K562 (cell line): Measurements from ENCODE around the gene SIRT5. TPM values are rescaled to one million over a fixed set of nuclear protein-coding genes. Genes with fewer than 3 reads are reported as not detected.

ENCODE experiments used
- DPF2 ChIP-seq: fragments of 450-650 bp; IDR thresholded peaks from 2 replicates; pipeline ENCODE4 v1.6.1; 2016
- GTF2F1 ChIP-seq: IDR thresholded peaks from 2 replicates; pipeline ENCODE4 v1.6.1; 2011; ENCODE audit warnings: low read depth, low read length, improper control_type of control experiment
- KLF16 ChIP-seq: IDR thresholded peaks from 2 replicates; pipeline ENCODE4 v1.6.1; 2016; ENCODE audit warnings: antibody characterized with exemption
- MED1 ChIP-seq: sonication (generic); formaldehyde crosslinking; IDR thresholded peaks from 2 replicates; pipeline ENCODE4 v1.8.1; 2023; ENCODE audit warnings: missing genetic modification reagents, borderline replicate concordance
- NONO ChIP-seq, 2 experiments: fragments of 200-400 bp in 1 of 2; fragments of 450-650 bp in 1 of 2; formaldehyde crosslinking in 1 of 2; IDR thresholded peaks; 2 replicates each; pipeline ENCODE4 v1.6.1; 2017; ENCODE audit warnings: low read depth in 2 of 2, mild to moderate bottlenecking in 2 of 2, moderate library complexity in 2 of 2, low read length in 1 of 2
- PCBP1 ChIP-seq: fragments of 200-400 bp; formaldehyde crosslinking; IDR thresholded peaks from 2 replicates; pipeline ENCODE4 v1.6.1; 2018; ENCODE audit warnings: mild to moderate bottlenecking, low read depth, low read length; ENCODE audit not compliant: poor library complexity, severe bottlenecking
- RBM25 ChIP-seq: fragments of 200-400 bp; formaldehyde crosslinking; IDR thresholded peaks from 2 replicates; pipeline ENCODE4 v1.6.1; 2018; ENCODE audit warnings: low read length, low read depth, moderate library complexity; ENCODE audit not compliant: severe bottlenecking
- RCOR1 ChIP-seq, 2 experiments: IDR thresholded peaks; 2 replicates each; pipeline ENCODE4 v1.6.1; 2012; ENCODE audit warnings: low read depth in 2 of 2, low read length in 2 of 2, borderline replicate concordance in 1 of 2, improper control_type of control experiment in 1 of 2
- SIN3B ChIP-seq: fragments of 450-650 bp; IDR thresholded peaks from 2 replicates; pipeline ENCODE4 v1.6.1; 2017; ENCODE audit warnings: low read depth, mild to moderate bottlenecking, moderate library complexity
- SMARCA5 ChIP-seq: fragments of 450-650 bp; IDR thresholded peaks from 2 replicates; pipeline ENCODE4 v1.6.1; 2016
- TAF1 ChIP-seq: IDR thresholded peaks from 2 replicates; pipeline ENCODE4 v1.6.1; 2011; ENCODE audit warnings: mild to moderate bottlenecking, low read length, moderate library complexity; ENCODE audit not compliant: insufficient read depth, control insufficient read depth, severe bottlenecking; ENCODE audit errors: extremely low read depth
- TRIM28 ChIP-seq: fragments of 450-650 bp; IDR thresholded peaks from 2 replicates; pipeline ENCODE4 v1.6.1; 2017
- ZNF263 ChIP-seq: sonication (generic); formaldehyde crosslinking; IDR thresholded peaks from 2 replicates; pipeline ENCODE4 v1.8.0; 2022; ENCODE audit warnings: mild to moderate bottlenecking, missing genetic modification reagents, borderline replicate concordance
- polyA plus RNA-seq, 8 experiments: library from polyadenylated mRNA; depleted of rRNA in 4 of 8; stranded (reverse) in 5 of 8; unstranded in 3 of 8; fragments of >200 nt; fragmentation: Nextera tagmentation in 2 of 8; fragmentation: Illumina TruSeq in 1 of 8; extraction: Ambion mirVana in 2 of 8; extraction: Trizol in 1 of 8; gene quantifications; 2 replicates each; pipeline versions ENCODE4 v1.2.1 to v1.2.3, GENCODE V29; 2011 to 2014; ENCODE audit warnings: inconsistent platforms in 1 of 8, missing spikeins in 1 of 8
- total RNA-seq, 7 experiments: library from RNA; depleted of rRNA in 6 of 7; stranded (reverse); fragments of >200 nt in 6 of 7; fragmentation: Illumina TruSeq in 2 of 7; extraction: Trizol in 2 of 7; gene quantifications; 2 replicates each; pipeline versions ENCODE4 v1.2.1 to v1.2.3, GENCODE V29; 2011 to 2021; ENCODE audit warnings: low replicate concordance in 1 of 7
- TF ChIP-seq, protein P1 (sequence below), 2 experiments: IDR thresholded peaks; 2 replicates each; pipeline ENCODE4 v1.6.1; 2012; ENCODE audit warnings: improper control_type of control experiment in 2 of 2, low read depth in 2 of 2, low read length in 2 of 2, borderline replicate concordance in 1 of 2
- TF ChIP-seq, protein P2 (sequence below), 2 experiments: IDR thresholded peaks; 2 replicates each; pipeline ENCODE4 v1.6.1; 2011; ENCODE audit warnings: borderline replicate concordance in 1 of 2, control low read depth in 1 of 2, low read depth in 1 of 2, low read length in 1 of 2, mild to moderate bottlenecking in 1 of 2, mixed read lengths in 1 of 2, moderate library complexity in 1 of 2; ENCODE audit not compliant: insufficient read depth in 1 of 2, insufficient read length in 1 of 2, poor library complexity in 1 of 2, severe bottlenecking in 1 of 2; ENCODE audit errors: extremely low read depth in 1 of 2
- TF ChIP-seq, protein P3 (sequence below): fragments of 200-800 bp; sonication (Bioruptor generic); IDR thresholded peaks from 2 replicates; pipeline ENCODE4 v1.6.1; 2017; ENCODE audit warnings: missing genetic modification characterization, missing compliant biosample characterization
- TF ChIP-seq, protein P4 (sequence below), 3 experiments: IDR thresholded peaks in 2 of 3; conservative IDR thresholded peaks in 1 of 3; 2 replicates each; pipeline ENCODE4 v1.5.1; 2011 to 2012; ENCODE audit warnings: low read length in 3 of 3, mild to moderate bottlenecking in 3 of 3, control low read depth in 2 of 3, improper control_type of control experiment in 1 of 3, inconsistent platforms in 1 of 3, low read depth in 1 of 3, mixed read lengths in 1 of 3, moderate library complexity in 1 of 3; ENCODE audit not compliant: insufficient read depth in 2 of 3

SIRT5 gene
- total and polyA plus RNA-seq, 9 of the 15 experiments (the other 6 are each of a cell fraction or from before 2014, with no cell fraction given), result 2.1 to 15.7 (median 11.4) TPM

DNA sequence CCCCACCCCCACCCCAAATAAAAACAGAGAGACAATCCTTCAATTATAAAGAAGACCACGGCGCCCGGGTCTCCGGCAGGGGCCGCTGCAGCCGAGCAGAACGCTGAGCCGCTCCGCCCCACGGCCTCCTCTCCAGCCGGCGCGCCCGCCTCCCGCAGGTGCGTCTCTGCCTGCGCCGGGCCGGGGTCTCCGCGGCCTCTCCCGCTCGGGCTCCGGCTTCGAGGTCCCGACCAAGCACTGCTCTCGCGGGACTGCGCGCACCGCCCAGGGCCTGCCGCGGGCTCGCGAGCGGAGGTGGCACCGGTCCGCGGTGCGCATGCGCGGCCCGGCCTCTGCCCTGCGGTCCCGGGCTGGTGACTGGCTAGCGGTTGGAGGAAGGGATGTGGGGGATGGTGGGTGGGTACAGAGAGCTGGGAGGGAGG, 241 bp upstream of the SIRT5 start (continued):
- TF ChIP-seq TAF1 (peak; percentile 65), ZNF263 (CRISPR knock-in tag) (no peak), KLF16 (0 out of 2 replicates have a peak, but pooled peaks have one; percentile 17), MED1 (no peak), NONO (IDR thresholded peaks at IDR 0.05; ENCODE audit: low read depth in 2 of 2, low read length in 1 of 2) (peak; percentile 84 to 93), RBM25 (peak; percentile 98), SIN3B (peak; percentile 74), RCOR1 (IDR thresholded peaks at IDR 0.05; ENCODE audit: borderline replicate concordance in 1 of 2, low read depth in 2 of 2, low read length in 2 of 2) (peak in 1 of 2 experiments; percentile 39; a peak in 1 of 4 replicates), PCBP1 (peak; percentile 46), SMARCA5 (no peak), TRIM28 (no peak), DPF2 (no peak), GTF2F1 (0 out of 2 replicates have a peak, but pooled peaks have one; percentile 28)
- TF ChIP-seq, protein P1, sequence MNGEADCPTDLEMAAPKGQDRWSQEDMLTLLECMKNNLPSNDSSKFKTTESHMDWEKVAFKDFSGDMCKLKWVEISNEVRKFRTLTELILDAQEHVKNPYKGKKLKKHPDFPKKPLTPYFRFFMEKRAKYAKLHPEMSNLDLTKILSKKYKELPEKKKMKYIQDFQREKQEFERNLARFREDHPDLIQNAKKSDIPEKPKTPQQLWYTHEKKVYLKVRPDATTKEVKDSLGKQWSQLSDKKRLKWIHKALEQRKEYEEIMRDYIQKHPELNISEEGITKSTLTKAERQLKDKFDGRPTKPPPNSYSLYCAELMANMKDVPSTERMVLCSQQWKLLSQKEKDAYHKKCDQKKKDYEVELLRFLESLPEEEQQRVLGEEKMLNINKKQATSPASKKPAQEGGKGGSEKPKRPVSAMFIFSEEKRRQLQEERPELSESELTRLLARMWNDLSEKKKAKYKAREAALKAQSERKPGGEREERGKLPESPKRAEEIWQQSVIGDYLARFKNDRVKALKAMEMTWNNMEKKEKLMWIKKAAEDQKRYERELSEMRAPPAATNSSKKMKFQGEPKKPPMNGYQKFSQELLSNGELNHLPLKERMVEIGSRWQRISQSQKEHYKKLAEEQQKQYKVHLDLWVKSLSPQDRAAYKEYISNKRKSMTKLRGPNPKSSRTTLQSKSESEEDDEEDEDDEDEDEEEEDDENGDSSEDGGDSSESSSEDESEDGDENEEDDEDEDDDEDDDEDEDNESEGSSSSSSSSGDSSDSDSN (IDR thresholded peaks at IDR 0.05; ENCODE audit: borderline replicate concordance in 1 of 2, low read depth in 2 of 2, low read length in 2 of 2), result peak; percentile 72 to 87; a peak in 2 of 4 replicates
- TF ChIP-seq, protein P2, sequence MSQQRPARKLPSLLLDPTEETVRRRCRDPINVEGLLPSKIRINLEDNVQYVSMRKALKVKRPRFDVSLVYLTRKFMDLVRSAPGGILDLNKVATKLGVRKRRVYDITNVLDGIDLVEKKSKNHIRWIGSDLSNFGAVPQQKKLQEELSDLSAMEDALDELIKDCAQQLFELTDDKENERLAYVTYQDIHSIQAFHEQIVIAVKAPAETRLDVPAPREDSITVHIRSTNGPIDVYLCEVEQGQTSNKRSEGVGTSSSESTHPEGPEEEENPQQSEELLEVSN (IDR thresholded peaks at IDR 0.05; ENCODE audit: borderline replicate concordance in 1 of 2, extremely low read depth in 1 of 2, insufficient read depth in 1 of 2, insufficient read length in 1 of 2, low read depth in 1 of 2, low read length in 1 of 2, poor library complexity in 1 of 2, severe bottlenecking in 1 of 2), result peak; percentile 57 to 80
- TF ChIP-seq, protein P3, sequence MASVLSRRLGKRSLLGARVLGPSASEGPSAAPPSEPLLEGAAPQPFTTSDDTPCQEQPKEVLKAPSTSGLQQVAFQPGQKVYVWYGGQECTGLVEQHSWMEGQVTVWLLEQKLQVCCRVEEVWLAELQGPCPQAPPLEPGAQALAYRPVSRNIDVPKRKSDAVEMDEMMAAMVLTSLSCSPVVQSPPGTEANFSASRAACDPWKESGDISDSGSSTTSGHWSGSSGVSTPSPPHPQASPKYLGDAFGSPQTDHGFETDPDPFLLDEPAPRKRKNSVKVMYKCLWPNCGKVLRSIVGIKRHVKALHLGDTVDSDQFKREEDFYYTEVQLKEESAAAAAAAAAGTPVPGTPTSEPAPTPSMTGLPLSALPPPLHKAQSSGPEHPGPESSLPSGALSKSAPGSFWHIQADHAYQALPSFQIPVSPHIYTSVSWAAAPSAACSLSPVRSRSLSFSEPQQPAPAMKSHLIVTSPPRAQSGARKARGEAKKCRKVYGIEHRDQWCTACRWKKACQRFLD (CRISPR knock-in tag), result 0 out of 2 replicates have a peak, but pooled peaks have one; percentile 39
- TF ChIP-seq, protein P4, sequence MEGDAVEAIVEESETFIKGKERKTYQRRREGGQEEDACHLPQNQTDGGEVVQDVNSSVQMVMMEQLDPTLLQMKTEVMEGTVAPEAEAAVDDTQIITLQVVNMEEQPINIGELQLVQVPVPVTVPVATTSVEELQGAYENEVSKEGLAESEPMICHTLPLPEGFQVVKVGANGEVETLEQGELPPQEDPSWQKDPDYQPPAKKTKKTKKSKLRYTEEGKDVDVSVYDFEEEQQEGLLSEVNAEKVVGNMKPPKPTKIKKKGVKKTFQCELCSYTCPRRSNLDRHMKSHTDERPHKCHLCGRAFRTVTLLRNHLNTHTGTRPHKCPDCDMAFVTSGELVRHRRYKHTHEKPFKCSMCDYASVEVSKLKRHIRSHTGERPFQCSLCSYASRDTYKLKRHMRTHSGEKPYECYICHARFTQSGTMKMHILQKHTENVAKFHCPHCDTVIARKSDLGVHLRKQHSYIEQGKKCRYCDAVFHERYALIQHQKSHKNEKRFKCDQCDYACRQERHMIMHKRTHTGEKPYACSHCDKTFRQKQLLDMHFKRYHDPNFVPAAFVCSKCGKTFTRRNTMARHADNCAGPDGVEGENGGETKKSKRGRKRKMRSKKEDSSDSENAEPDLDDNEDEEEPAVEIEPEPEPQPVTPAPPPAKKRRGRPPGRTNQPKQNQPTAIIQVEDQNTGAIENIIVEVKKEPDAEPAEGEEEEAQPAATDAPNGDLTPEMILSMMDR (IDR thresholded peaks at IDR 0.05 in 2 of 3, conservative IDR thresholded peaks at IDR 0.05 in 1 of 3; ENCODE audit: insufficient read depth in 2 of 3, low read depth in 1 of 3, low read length in 3 of 3), result peak; percentile 49 to 88 (median 74); a peak in 5 of 6 replicates
